Psoas muscle (tissue), 8 donors: ENCODE results near the gene POMZP3. TPM values are rescaled to one million over a fixed set of nuclear protein-coding genes. Genes with fewer than 3 reads are reported as not detected.
"Not testable (repeated sequence)": the region's sequence is repeated elsewhere in the genome, so short reads cannot be mapped to it uniquely, and the experiment has no call there.

Source experiments
- ATAC-seq, 4 donors: fragments of 200-7000 bp; cut with Tn5 transposase; one replicate each; pipeline ENCODE4 v1.9.1; 2020; ENCODE audit warnings: moderate library complexity in 3 of 4, mild to moderate bottlenecking in 2 of 4
- DNase-seq, 2 donors: peaks; one replicate each; pipeline ENCODE4 v3.0.0-alpha.2; 2020
- H3K27ac ChIP-seq: fragments of 200-600 bp; one replicate; pipeline ENCODE4 v1.8.0; 2022
- H3K27me3 ChIP-seq, 3 donors: fragments of 200-600 bp in 1 of 3; one replicate each; pipeline versions ENCODE4 v1.6.1 to v1.8.0; 2013 to 2022; ENCODE audit warnings: low read length in 2 of 3, mild to moderate bottlenecking in 2 of 3, moderate library complexity in 1 of 3; ENCODE audit not compliant: insufficient read depth in 3 of 3
- H3K36me3 ChIP-seq, 2 donors: fragments of 200-600 bp in 1 of 2; one replicate each; pipeline versions ENCODE4 v1.6.1 to v1.8.0; 2013 to 2022; ENCODE audit warnings: low read depth in 1 of 2, mild to moderate bottlenecking in 1 of 2, moderate library complexity in 1 of 2; ENCODE audit not compliant: insufficient read depth in 1 of 2
- H3K4me1 ChIP-seq: fragments of 200-600 bp; one replicate; pipeline ENCODE4 v1.8.0; 2022
- H3K4me3 ChIP-seq: fragments of 200-600 bp; one replicate; pipeline ENCODE4 v1.8.0; 2022; ENCODE audit warnings: mild to moderate bottlenecking
- H3K9me3 ChIP-seq: fragments of 200-600 bp; one replicate; pipeline ENCODE4 v1.8.0; 2022
- CTCF ChIP-seq: fragments of 200-600 bp; IDR thresholded peaks from one replicate; pipeline ENCODE4 v1.8.0; 2022; ENCODE audit warnings: antibody characterized with exemption
- WGBS, 3 donors: extraction: QIAGEN DNeasy Blood & Tissue Kit; methylation state at CpG; one replicate each; pipeline versions ENCODE4 v1.1.6 to v1.1.7; 2013; 5-methylcytosine and 5-hydroxymethylcytosine counted together
- intact Hi-C, 2 donors: fragments of 100-400 bp; cut with DNase I; formaldehyde crosslinking; loops; one replicate each; pipeline versions ENCODE4 v1.11.0 to v1.14.2; 2022
- long read RNA-seq, 2 donors: library from polyadenylated mRNA; unstranded; transcript quantifications; one replicate each; pipeline ENCODE4 v2.0.0, GENCODE V29; 2021
- polyA plus RNA-seq, 3 donors: library from polyadenylated mRNA; stranded (reverse); fragments of 200-250 nt; gene quantifications; one replicate each; pipeline ENCODE4 v1.2.3, GENCODE V29; 2013
- total RNA-seq, 4 donors: library from RNA; stranded (reverse); fragmentation: NEBNext Ultra II Directional in 2 of 4; extraction: Animal tissue kit (Norgen Biotek cat#: 25700) in 2 of 4; gene quantifications; one replicate each; pipeline versions ENCODE4 v1.2.1 to v1.2.4, GENCODE V29; 2021 to 2023
- donor health status: healthy with polysubstance abuse.
- donor health status: DM: no; HTN: no; CAD: no; lungs with moderate emphysema.
- donor health status: Bipolar disorder and iron deficiency.
- donor health status: healthy.
- donor health status: DM: yes; HTN: yes; CAD: no.
- donor health status: DM: no; HTN: no; CAD: no.
- donor health status: DM: no; HTN: no; CAD: no.
- donor health status: DM: yes; HTN: yes; CAD: no.

Gene POMZP3
- 10 to 100 TPM in 2 of 4 donors, 1 to 10 TPM in 2; 3.5 to 30.5 (median 13.7) TPM for total RNA-seq
- polyA plus RNA-seq, result 10 to 100 TPM in 2 of 3 donors, 1 to 10 TPM in 1; 3.7 to 19.1 (median 10.3) TPM
- long read RNA-seq, donor 1, partial matches to known transcripts, result 2 of 8 reads
- long read RNA-seq, donor 1, other reads (novel, unspliced or antisense), result 2 of 8 reads
- long read RNA-seq, donor 2, transcript POMZP3-202 (7 exons, 1,490 nt), result major isoform, 38 of 51 reads
- long read RNA-seq, donor 2, partial matches to known transcripts, result 10 of 51 reads
- long read RNA-seq, donor 2, other reads (novel, unspliced or antisense), result 3 of 51 reads

GRCh38 chr7:76626989-76627642 lies at the start of gene POMZP3:
Gene POMZP3 (minus strand): TSS chr7:76627279. CDS start chr7:76626064, 1,215 bp downstream.
- Histone ChIP-seq H3K4me3 (peak within 1 kb of the TSS; percentile 72), H3K27ac (peak within 1 kb of the TSS; percentile 90), H3K36me3 (peaks cover 0 to 23% of the 10 kb centered on the region in 2 donors)
- H3K4me1 ChIP-seq, H3K27me3 ChIP-seq, H3K9me3 ChIP-seq, intact Hi-C loops: not testable (repeated sequence)
- ATAC-seq (peak; percentile 96 to 98 (median 96)), DNase-seq (peak; percentile 39 to 64)
- WGBS, 3 donors, result 0% methylated on average over 11 to 39 of the region's 78 CpGs

GRCh38 chr7:76675783-76676182 lies 48.7 kb upstream of the POMZP3 start:
- H3K36me3 ChIP-seq, DNase-seq, H3K4me3 ChIP-seq, H3K27me3 ChIP-seq, H3K27ac ChIP-seq, ATAC-seq, H3K9me3 ChIP-seq, H3K4me1 ChIP-seq, intact Hi-C loops: not testable (repeated sequence)
- WGBS, 3 donors, result 71 to 95% (median 74%) methylated on average over 2 of the region's 2 CpGs

- H3K27me3 ChIP-seq, H3K4me3 ChIP-seq, DNase-seq, H3K27ac ChIP-seq, H3K36me3 ChIP-seq, ATAC-seq, H3K4me1 ChIP-seq, intact Hi-C loops, H3K9me3 ChIP-seq: not testable (repeated sequence)
- 89 to 97% (median 96%) methylated on average over 5 of the region's 5 CpGs for WGBS, 3 donors
Observed at GRCh38 chr7:76673346-76673745, 46.3 kb upstream of the POMZP3 start.

- intact Hi-C loops, DNase-seq, H3K4me3 ChIP-seq, H3K9me3 ChIP-seq, H3K36me3 ChIP-seq, H3K27me3 ChIP-seq, H3K27ac ChIP-seq, ATAC-seq, H3K4me1 ChIP-seq: not testable (repeated sequence)
Observed at GRCh38 chr7:76659212-76659611, 32.1 kb upstream of the POMZP3 start.

GRCh38 chr7:76656425-76656824 lies 29.3 kb upstream of the POMZP3 start:
- H3K4me3 ChIP-seq, ATAC-seq, DNase-seq, intact Hi-C loops, H3K27me3 ChIP-seq, H3K4me1 ChIP-seq, H3K9me3 ChIP-seq, H3K36me3 ChIP-seq, H3K27ac ChIP-seq: not testable (repeated sequence)
- WGBS, 3 donors, result 52 to 58% (median 57%) methylated on average over 2 of the region's 2 CpGs

- ATAC-seq, DNase-seq, H3K27me3 ChIP-seq, H3K4me1 ChIP-seq, H3K36me3 ChIP-seq, intact Hi-C loops, H3K4me3 ChIP-seq, H3K9me3 ChIP-seq, H3K27ac ChIP-seq: not testable (repeated sequence)
- 92 to 100% methylated on average over 1 of the region's 5 CpGs; no CpG with 5 or more reads in 1 of the 3 donors for WGBS, 3 donors
Observed at GRCh38 chr7:76642620-76643019, 15.5 kb upstream of the POMZP3 start.

GRCh38 chr7:76637061-76637691 lies 10.1 kb upstream of the POMZP3 start:
- H3K9me3 ChIP-seq, H3K36me3 ChIP-seq, H3K27me3 ChIP-seq, H3K4me1 ChIP-seq, H3K27ac ChIP-seq, H3K4me3 ChIP-seq, intact Hi-C loops, DNase-seq: not testable (repeated sequence)
- 30 to 37% (median 34%) methylated on average over 5 to 6 of the region's 7 CpGs for WGBS, 3 donors
- ATAC-seq, result peak; percentile 56 to 89 (median 81)
- peak; percentile 34 for TF ChIP-seq CTCF

GRCh38 chr7:76626581-76626980 lies 498 bp downstream of the POMZP3 start:
- Histone ChIP-seq H3K36me3 (peaks cover 0 to 23% of the 10 kb centered on the region in 2 donors), H3K4me3 (peak overlapping the region; percentile 72), H3K27ac (peak overlapping the region; percentile 90)
- intact Hi-C loops, H3K27me3 ChIP-seq, H3K4me1 ChIP-seq, H3K9me3 ChIP-seq: not testable (repeated sequence)
- peak; percentile 19 to 52 for DNase-seq
- ATAC-seq, result peak; percentile 50 to 76 (median 67)
- 0 to 1% (median 0%) methylated on average over 9 to 22 of the region's 34 CpGs for WGBS, 3 donors

- intact Hi-C loops, H3K9me3 ChIP-seq: not testable (repeated sequence)
- WGBS, 3 donors, result 43 to 73% (median 44%) methylated on average over 1 to 5 of the region's 13 CpGs
Observed at GRCh38 chr7:76619439-76620190, 7.5 kb downstream of the POMZP3 start.

More at GRCh38 chr7:76619439-76620190, 7.5 kb downstream of the POMZP3 start:
- ATAC-seq, result peak in 2 of 4 donors; percentile 50 to 63
- not testable (repeated sequence) for H3K4me1 ChIP-seq, H3K4me3 ChIP-seq, H3K27me3 ChIP-seq, DNase-seq, H3K27ac ChIP-seq
- H3K36me3 ChIP-seq, result peaks cover 0 to 35% of the 10 kb centered on the region in 2 donors
